Measurements from ENCODE around the gene EPM2A.

- no peak for TF ChIP-seq CTCF (conservative IDR thresholded peaks at IDR 0.05; ENCODE audit: low read depth in 2 of 2)
- TF ChIP-seq, protein P1, sequence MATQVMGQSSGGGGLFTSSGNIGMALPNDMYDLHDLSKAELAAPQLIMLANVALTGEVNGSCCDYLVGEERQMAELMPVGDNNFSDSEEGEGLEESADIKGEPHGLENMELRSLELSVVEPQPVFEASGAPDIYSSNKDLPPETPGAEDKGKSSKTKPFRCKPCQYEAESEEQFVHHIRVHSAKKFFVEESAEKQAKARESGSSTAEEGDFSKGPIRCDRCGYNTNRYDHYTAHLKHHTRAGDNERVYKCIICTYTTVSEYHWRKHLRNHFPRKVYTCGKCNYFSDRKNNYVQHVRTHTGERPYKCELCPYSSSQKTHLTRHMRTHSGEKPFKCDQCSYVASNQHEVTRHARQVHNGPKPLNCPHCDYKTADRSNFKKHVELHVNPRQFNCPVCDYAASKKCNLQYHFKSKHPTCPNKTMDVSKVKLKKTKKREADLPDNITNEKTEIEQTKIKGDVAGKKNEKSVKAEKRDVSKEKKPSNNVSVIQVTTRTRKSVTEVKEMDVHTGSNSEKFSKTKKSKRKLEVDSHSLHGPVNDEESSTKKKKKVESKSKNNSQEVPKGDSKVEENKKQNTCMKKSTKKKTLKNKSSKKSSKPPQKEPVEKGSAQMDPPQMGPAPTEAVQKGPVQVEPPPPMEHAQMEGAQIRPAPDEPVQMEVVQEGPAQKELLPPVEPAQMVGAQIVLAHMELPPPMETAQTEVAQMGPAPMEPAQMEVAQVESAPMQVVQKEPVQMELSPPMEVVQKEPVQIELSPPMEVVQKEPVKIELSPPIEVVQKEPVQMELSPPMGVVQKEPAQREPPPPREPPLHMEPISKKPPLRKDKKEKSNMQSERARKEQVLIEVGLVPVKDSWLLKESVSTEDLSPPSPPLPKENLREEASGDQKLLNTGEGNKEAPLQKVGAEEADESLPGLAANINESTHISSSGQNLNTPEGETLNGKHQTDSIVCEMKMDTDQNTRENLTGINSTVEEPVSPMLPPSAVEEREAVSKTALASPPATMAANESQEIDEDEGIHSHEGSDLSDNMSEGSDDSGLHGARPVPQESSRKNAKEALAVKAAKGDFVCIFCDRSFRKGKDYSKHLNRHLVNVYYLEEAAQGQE (IDR thresholded peaks at IDR 0.05; ENCODE audit: unreplicated experiment), result peak; percentile 6
- TF ChIP-seq EZH2phosphoT487 (IDR thresholded peaks at IDR 0.05; ENCODE audit: unreplicated experiment), result no peak
- TF ChIP-seq POLR2AphosphoS5 (IDR thresholded peaks at IDR 0.05; ENCODE audit: low read depth), result no peak; the same call in none of the 2 replicates
- TF ChIP-seq EZH2 (IDR thresholded peaks at IDR 0.05; ENCODE audit: low read depth, unreplicated experiment), result no peak
- TF ChIP-seq CREB1 (CRISPR knock-in tag; IDR thresholded peaks at IDR 0.05; ENCODE audit: low read depth), result no peak
- no peak for TF ChIP-seq JUNB (IDR thresholded peaks at IDR 0.05; ENCODE audit: unreplicated experiment)
- no peak for TF ChIP-seq STAT1 (IDR thresholded peaks at IDR 0.05; ENCODE audit: unreplicated experiment)
- TF ChIP-seq ZNF114 (CRISPR knock-in tag; IDR thresholded peaks at IDR 0.05), result no peak
- no peak for TF ChIP-seq NANOG (IDR thresholded peaks at IDR 0.05; ENCODE audit: borderline replicate concordance)
- no peak for TF ChIP-seq ZNF462 (CRISPR knock-in tag; IDR thresholded peaks at IDR 0.05)
- no peak for TF ChIP-seq ZNF331 (CRISPR knock-in tag; IDR thresholded peaks at IDR 0.05; ENCODE audit: low read depth)
Measured at GRCh38 chr6:145735356-145736165, at the start of gene EPM2A.
